NT2/D1 (cell line): ENCODE measurements around the gene SIX4.

ENCODE experiments used
- YY1 ChIP-seq: IDR thresholded peaks from 2 replicates; pipeline ENCODE4 v1.6.1; 2011; ENCODE audit not compliant: insufficient read length, insufficient read depth
- ZNF274 ChIP-seq: IDR thresholded peaks from 2 replicates; pipeline ENCODE4 v1.6.1; 2011; ENCODE audit warnings: mild to moderate bottlenecking, low read depth, low read length

GRCh38 chr14:60668431-60669112, 55.6 kb downstream of the SIX4 start:
- TF ChIP-seq ZNF274 = no peak
- TF ChIP-seq YY1 = no peak
